OCI-LY1 (cell line): ENCODE measurements around the gene VAV2.

ENCODE experiments used
- EZH2 ChIP-seq: fragments of 200-600 bp; sonication (generic), shearing (Covaris generic); IDR thresholded peaks from 2 replicates; pipeline ENCODE4 v1.8.0; 2017; ENCODE audit warnings: borderline replicate concordance, mixed run types, mild to moderate bottlenecking, antibody characterized with exemption, low read length, moderate library complexity, mixed read lengths
- TF ChIP-seq, protein P1 (sequence below): fragments of 200-600 bp; sonication (generic), shearing (Covaris generic); IDR thresholded peaks from 2 replicates; pipeline ENCODE4 v1.5.1; 2017; ENCODE audit warnings: mild to moderate bottlenecking, antibody characterized with exemption, low read length, moderate library complexity, mixed read lengths

DNA sequence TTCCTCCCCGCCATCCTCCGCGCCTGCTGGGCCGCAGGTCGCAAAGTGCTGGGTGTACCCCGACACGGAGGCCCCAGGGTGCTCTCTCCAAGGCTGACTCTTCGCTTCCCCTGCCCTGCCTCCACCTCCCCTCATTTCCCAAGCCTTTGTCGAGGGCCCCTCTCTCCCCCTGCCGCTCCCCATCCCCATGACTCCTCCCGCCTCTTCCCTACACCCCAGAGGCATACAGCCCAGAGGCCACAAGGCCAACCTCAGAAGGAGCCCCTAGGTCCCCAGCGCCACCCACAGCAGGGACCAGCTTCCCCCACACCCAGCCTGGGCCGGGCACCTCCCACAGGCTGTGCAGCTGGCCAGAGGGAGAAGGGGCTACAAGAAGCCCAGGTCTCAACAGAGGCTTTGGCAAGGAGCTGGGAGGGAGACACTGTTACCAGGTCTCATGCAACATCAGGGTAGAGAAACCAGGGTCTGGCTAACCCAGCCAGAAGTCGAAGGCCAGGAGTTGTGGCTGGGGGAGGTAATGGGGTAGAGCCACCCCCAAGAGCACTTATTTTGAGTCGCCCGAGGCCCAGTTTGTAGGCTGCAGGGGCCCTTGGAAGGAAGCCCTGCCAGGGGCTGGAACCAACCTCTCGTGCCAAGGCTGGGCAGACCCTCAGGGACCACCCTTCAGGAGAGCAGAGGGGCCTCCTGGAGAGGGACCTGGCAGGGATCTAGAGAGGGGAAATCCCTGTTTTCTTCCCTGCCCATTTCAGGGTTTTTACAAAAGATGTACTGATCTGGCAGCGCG lies 229.4 kb downstream of the VAV2 start:
- TF ChIP-seq, protein P1, sequence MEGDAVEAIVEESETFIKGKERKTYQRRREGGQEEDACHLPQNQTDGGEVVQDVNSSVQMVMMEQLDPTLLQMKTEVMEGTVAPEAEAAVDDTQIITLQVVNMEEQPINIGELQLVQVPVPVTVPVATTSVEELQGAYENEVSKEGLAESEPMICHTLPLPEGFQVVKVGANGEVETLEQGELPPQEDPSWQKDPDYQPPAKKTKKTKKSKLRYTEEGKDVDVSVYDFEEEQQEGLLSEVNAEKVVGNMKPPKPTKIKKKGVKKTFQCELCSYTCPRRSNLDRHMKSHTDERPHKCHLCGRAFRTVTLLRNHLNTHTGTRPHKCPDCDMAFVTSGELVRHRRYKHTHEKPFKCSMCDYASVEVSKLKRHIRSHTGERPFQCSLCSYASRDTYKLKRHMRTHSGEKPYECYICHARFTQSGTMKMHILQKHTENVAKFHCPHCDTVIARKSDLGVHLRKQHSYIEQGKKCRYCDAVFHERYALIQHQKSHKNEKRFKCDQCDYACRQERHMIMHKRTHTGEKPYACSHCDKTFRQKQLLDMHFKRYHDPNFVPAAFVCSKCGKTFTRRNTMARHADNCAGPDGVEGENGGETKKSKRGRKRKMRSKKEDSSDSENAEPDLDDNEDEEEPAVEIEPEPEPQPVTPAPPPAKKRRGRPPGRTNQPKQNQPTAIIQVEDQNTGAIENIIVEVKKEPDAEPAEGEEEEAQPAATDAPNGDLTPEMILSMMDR = no peak
- no peak for TF ChIP-seq EZH2
